ENCODE data around the gene ADGRL3.

The ADGRL3 gene

DNA sequence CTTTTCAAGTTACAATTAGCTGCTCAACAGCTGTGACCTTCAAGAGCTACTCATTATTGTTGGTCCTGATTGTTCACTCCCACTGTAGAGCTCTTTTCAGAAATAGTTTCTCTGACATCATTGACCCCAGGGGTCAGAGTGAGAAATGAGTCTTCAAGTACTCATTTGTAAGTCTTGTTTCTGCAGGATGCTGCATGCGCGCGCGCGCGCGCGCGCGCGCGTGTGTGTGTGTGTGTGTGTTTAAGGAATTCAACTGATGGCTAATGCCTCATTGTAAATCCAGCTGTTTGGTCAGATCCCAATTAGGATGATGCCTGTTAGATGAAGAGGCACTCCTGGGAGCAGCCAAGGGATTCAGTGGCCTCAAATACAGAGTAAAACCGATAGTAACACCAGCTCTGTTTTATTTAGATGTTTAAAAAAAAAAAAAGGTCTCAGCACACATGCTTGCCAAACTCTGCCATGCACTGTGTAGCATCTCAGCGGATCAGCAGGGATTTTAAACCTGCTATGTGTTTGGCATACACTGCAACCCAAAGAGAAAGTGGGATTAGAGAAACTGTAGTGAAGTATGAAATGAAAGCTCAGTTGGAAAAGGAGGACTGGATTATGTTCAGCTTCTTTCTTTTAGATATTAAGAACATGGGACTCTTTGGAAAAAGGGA, 332.3 kb downstream of the ADGRL3 start:
- in situ Hi-C loops (cut with MboI; ENCODE audit: low sequenced_read_pairs, unreplicated experiment), result no loop called here
- no peak for DNase-seq (ENCODE audit: low spot score)
- TF ChIP-seq, protein P1, sequence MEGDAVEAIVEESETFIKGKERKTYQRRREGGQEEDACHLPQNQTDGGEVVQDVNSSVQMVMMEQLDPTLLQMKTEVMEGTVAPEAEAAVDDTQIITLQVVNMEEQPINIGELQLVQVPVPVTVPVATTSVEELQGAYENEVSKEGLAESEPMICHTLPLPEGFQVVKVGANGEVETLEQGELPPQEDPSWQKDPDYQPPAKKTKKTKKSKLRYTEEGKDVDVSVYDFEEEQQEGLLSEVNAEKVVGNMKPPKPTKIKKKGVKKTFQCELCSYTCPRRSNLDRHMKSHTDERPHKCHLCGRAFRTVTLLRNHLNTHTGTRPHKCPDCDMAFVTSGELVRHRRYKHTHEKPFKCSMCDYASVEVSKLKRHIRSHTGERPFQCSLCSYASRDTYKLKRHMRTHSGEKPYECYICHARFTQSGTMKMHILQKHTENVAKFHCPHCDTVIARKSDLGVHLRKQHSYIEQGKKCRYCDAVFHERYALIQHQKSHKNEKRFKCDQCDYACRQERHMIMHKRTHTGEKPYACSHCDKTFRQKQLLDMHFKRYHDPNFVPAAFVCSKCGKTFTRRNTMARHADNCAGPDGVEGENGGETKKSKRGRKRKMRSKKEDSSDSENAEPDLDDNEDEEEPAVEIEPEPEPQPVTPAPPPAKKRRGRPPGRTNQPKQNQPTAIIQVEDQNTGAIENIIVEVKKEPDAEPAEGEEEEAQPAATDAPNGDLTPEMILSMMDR (IDR thresholded peaks at IDR 0.05; ENCODE audit: borderline replicate concordance, control extremely low read depth, extremely low read depth, insufficient read depth, missing control alignments), result no peak

DNA sequence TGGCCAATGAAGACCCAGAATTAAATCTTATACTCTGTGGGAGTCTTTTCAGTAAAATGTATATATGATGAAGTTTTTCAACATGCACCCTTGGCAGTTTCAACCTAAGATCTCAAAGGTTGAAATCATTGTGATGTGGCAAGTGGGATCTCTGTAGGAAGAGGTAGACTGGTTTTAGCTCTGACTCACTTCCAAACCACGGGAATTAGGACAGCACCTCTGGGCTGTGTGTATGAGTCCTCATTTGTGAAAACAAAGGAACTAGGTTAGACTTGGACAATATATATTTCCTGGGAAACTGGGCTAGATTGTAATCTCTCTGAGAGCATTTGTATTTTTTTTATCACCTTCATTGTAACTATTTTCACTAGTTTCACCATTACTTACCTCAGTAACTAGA, 333.0 kb downstream of the ADGRL3 start:
- TF ChIP-seq, protein P1 (IDR thresholded peaks at IDR 0.05; ENCODE audit: borderline replicate concordance, control extremely low read depth, extremely low read depth, insufficient read depth, missing control alignments), result no peak
- no peak for DNase-seq (ENCODE audit: low spot score)
- in situ Hi-C loops (cut with MboI; ENCODE audit: low sequenced_read_pairs, unreplicated experiment), result no loop called here

DNA sequence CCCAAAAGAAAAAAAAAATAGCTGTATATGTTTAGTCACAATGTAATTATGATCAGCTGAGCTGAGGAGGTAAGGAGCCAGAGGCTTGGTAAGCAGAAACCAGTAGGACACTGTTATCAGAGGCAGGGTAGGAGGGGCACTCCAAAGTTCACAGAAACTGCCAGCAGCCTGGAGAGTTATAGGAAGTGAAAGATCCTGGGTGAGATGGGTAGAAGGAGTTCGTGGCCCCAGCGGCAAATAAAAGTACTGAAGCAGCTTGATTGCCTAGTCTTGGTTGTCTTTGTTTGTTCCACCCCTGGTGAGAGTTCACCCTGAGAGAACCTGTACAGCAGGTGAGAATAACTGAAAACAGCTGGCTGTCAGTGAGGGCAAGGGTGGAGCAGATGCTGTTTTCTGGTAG, 340.8 kb downstream of the ADGRL3 start:
- in situ Hi-C loops (cut with MboI; ENCODE audit: low sequenced_read_pairs, unreplicated experiment), result no loop called here
- no peak for DNase-seq (ENCODE audit: low spot score)
- TF ChIP-seq, protein P1 (IDR thresholded peaks at IDR 0.05; ENCODE audit: borderline replicate concordance, control extremely low read depth, extremely low read depth, insufficient read depth, missing control alignments), result no peak

DNA sequence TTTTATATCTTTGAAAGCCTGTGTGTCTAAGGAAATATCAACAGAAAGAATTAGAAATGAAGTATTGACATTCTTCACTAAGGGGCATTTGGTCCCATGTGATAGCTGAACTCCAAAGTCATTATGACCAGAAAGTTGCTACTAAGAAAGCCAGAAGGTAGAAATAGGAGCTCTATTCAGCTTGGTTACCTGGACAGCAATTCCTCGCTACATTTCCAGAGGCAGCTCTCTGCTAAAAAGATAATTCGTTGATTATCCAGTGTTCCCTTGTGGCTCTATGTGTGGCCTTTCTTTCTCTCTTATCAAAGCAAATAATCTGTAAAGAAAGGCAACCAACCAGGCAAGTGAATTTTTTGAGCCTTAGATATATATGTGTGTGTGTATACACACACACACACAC, 341.3 kb downstream of the ADGRL3 start:
- no peak for DNase-seq (ENCODE audit: low spot score)
- in situ Hi-C loops (cut with MboI; ENCODE audit: low sequenced_read_pairs, unreplicated experiment), result no loop called here
- TF ChIP-seq, protein P1 (IDR thresholded peaks at IDR 0.05; ENCODE audit: borderline replicate concordance, control extremely low read depth, extremely low read depth, insufficient read depth, missing control alignments), result no peak

DNA sequence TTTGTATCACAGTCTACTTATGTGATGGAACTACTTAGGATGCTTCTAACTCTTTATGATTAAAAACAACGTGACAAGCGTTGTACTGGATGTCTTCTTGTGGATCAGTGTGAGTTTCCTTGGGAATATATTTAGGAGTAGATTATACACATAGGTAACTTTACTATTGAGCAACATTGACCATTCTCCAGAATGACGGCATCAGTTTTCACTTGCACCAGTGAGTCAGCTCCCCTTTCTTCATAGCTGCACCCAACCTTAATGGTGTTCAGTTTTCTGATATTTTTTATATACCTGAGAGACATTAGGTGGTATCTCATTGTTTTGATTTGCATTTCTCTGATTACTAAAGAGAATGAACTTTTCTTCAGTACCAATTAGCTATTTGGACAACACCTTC, 343.9 kb downstream of the ADGRL3 start:
- in situ Hi-C loops (cut with MboI; ENCODE audit: low sequenced_read_pairs, unreplicated experiment), result no loop called here
- no peak for DNase-seq (ENCODE audit: low spot score)
- TF ChIP-seq, protein P1 (IDR thresholded peaks at IDR 0.05; ENCODE audit: borderline replicate concordance, control extremely low read depth, extremely low read depth, insufficient read depth, missing control alignments), result no peak

DNA sequence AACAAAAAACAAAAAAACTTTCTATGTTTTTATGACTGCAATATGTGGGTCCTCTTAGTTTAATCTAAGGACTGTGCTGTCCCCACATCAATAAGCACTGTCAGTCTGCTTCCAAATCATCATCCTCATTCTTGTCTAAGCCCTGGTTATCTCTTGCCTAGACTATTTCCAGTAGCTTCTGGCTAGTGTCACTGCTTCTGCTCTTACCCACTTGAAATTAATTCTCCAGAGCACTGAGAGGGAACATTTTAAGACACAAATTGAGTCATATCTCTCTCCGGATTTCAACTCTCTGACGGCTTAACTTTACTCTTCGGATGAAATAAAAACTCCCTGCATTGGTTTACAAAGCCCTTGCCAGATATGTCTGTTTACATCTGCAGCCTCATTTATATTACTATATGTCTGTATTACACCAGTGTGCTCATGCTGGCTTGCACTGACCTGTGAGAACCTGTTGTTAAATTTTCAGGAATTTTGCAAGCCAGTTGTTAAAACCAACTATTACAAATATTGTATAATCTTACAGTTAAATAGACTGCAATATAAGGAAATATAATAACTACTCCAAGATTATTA, 345.9 kb downstream of the ADGRL3 start:
- in situ Hi-C loops (cut with MboI; ENCODE audit: low sequenced_read_pairs, unreplicated experiment), result no loop called here
- DNase-seq (ENCODE audit: low spot score), result no peak
- TF ChIP-seq, protein P1 (IDR thresholded peaks at IDR 0.05; ENCODE audit: borderline replicate concordance, control extremely low read depth, extremely low read depth, insufficient read depth, missing control alignments), result no peak
